ENCODE data around the gene OSBPL7.

Gene OSBPL7

GRCh38 chr17:47763913-47764582 lies 57.5 kb downstream of the OSBPL7 start:
- no peak for DNase-seq
- no peak for ATAC-seq

- ATAC-seq (no peak), DNase-seq (no peak)
These were observed 58.9 kb downstream of the OSBPL7 start for GRCh38 chr17:47762728-47763127.

- no peak for DNase-seq
- no peak for ATAC-seq
These were observed 61.0 kb downstream of the OSBPL7 start for GRCh38 chr17:47760409-47761140.

GRCh38 chr17:47757386-47757785 lies 64.2 kb downstream of the OSBPL7 start:
- DNase-seq (no peak), ATAC-seq (no peak)
